Endothelial cell of hepatic sinusoid (primary cell): ENCODE results near the gene PRKN.
"Not testable (repeated sequence)": the region's sequence is repeated elsewhere in the genome, so short reads cannot be mapped to it uniquely, and the experiment has no call there.

Experiments used
- in situ Hi-C: cut with HindIII; loops from 2 replicates; pipeline ENCODE4 v1.10.0; 2017; ENCODE audit warnings: low sequenced_read_pairs

Gene PRKN

DNA sequence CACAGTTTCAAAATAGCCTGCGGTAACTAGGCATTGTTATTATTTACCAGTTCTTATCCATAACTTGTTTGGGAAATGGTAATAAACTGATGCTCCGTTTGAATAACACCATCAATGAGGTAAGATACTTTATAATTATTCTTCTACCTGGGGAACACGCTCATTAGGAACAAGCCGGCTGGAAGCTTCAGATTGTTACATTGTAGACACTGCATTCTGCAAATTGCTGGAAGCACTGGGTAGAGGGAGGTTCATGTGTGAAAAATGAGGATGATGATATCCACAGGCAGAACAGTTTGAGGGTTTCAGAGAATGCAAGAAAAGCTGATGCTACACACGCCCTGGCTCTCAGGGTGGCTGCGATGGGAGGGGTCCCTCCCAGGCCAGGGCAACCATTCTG, 893.1 kb downstream of the PRKN start:
- in situ Hi-C loops, result no loop called here

DNA sequence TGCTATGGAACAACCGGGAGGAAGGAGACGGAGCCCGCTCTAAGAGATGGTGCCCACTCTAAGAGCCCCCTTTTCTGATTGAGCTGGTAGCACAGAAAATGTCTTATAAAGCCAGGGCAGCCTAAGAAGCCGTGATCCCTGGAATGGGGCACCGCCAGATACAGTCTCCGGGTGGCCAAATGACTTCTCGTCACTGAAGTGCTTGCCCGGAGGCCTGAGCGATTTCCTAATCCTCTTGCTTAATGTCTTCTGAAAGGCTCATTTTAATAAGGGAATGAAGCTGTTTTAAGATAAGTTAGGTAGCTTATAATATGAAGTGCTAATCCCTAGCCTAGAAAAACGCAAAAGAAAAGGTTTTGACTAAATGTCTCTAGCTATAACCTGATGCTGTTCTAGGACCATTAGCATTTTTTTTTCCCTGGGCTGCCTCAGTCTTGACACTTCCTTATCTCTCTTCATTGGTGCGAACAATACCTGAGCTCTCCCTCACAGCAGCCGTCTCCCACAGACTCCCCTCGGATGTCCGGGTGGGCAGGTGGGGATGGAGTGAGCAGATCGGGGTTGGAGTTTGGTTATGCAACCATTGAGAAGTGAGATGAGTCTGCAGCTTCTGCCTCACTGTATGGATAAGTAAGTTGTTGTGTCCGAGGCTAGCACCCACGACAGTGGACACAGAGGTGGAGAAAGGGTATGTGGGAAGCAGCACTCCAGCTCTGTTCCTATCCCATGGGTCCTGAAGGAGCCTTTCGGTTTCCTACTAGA, 894.3 kb downstream of the PRKN start:
- in situ Hi-C loops, result no loop called here

DNA sequence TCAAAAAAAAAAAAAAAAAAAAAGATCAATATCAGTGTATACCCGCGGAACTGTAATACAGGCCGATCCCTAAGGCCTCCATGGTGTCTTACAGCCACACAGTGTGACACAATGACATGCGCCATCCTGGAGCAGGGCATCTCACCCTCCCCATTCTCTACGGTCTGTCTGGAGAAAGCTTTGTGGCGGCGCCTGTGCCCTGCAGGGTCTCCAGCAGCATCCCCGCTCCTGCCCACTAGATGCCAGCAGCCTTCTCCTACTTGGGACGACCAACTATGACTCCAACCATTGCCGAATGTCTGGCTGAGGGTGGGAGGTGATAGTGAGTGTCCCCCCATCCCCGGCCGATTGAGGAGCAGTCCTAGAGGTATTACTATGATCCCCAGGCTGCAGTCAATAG, 894.9 kb downstream of the PRKN start:
- in situ Hi-C loops, result no loop called here

DNA sequence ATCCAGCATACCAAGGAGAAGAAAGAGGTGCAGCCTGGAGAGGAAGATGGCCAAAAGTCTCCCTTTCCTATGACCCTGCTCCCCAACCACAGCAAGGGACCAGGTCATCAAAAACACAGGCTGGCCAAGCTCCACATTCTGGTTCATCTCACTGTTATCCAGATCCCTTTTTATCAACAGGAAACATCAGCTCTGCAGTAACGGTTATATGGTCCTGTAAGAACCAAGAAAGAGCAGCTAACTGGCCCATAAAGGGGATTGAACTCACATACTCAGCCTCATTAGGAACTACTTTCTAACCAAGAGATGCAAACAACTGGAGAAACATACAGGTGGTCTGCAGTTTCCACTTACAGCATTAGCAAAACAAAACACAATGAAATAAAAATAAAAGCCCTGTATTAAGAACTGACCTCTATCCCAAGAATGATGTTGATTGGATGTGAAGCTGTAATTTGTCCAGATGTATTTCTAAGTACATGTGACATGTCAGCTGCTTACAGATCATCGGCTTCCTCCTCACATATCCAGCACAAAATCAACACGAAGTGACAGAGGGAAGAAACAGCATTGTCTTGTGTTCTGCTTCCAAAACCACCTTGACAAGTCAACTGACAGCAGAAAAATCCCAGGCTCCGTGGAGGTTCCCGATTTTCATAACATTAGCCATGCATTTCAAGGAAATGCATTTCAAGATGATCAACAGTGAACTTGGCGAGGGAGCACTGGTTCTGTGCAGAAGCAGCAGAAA, 896.5 kb downstream of the PRKN start:
- in situ Hi-C loops, result no loop called here

DNA sequence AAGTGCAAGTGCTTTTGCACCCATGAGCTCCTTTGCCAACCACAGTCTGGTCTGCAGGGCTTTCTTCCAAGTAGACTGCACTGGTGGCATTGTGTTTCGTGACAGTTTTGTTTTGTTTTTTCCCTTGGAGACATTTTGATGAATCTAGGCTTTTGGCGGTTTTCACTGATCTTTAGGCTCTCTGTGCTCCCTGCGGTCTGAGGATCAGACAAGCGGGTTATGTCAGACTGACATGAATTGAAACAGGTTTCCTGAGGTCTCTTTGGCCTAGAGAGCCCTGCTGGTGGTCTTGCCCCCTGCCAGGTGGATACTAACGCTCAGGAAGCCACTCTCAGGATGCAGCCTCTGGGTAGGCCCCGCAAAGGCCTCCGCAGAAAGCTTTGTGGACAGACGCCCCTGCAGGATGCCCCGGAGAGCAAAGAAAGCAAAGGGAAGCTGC, 898.3 kb downstream of the PRKN start:
- in situ Hi-C loops, result no loop called here

DNA sequence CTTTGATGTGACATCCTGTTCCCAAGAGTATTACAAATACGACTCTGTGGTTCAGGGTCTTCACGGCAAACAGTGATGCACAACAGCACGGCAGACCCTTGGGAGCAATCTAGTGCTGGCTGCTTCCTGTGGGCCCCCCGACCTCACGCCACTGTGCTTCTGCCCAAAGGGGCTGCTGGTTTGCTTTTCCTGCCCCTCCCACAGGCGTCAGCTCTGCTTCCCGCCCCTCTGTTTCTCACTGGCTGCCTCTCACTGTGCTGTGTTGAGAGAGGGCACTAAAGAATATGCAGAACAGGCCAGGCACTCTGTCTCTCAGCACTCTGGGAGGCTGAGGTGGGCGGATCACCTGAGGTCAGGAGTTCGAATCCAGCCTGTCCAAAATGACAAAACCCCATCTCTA, 899.2 kb downstream of the PRKN start:
- in situ Hi-C loops, result no loop called here

DNA sequence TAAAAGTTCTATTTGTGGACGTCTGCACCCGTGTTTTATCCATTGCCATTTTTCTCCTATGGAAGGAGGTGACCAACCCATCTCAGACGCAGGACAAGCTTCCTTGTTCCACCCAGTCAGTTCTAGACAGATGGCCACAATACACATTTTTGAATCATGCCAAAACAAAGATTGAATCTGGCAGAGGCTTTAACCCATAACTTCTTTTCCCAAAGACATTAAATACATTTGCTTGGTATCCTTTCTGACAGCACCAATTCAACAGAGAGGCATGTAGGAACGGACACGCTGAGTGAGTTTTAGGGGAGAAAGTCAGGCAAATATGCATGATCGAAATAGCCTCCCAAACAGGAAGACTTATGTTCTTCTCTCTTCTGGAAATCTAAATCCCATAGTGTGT, 901.1 kb downstream of the PRKN start:
- in situ Hi-C loops, result no loop called here

DNA sequence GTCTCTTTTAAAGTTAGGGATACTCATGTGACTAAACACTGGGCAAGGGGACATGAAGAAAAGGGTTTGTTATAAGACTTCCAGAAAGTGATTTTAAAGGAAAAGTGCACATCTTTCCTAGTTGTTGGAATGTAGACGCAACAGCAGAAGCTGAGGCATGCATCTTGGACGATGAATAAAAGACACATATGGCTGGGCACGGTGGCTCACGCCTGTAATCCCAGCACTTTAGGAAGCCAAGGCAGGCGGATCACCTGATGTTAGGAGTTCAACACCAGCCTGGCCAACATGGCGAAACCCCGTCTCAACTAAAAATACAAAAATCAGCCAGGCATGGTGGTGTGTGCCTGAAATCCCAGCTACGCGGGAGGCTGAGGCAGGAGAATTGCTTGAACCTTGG, 905.4 kb downstream of the PRKN start:
- in situ Hi-C loops, result not testable (repeated sequence)

DNA sequence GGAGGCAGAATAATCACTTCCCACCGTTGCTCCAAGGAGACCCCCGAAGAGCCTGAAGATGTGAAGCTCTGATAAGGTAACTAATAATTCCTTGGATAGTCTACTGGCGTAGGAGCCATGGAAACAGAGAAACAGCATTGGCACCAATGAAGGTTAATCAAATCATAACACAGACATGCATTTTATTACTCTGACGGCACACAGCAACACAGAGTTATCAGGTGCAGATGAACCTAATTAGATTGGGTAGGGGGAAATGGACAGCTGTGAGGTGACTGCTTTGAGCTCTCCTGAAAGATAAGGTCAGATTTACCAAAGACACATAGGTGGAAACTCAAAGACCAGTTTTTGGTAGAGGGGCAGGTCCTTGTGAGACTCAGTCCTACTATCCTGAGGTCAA, 909.7 kb downstream of the PRKN start:
- in situ Hi-C loops, result no loop called here

DNA sequence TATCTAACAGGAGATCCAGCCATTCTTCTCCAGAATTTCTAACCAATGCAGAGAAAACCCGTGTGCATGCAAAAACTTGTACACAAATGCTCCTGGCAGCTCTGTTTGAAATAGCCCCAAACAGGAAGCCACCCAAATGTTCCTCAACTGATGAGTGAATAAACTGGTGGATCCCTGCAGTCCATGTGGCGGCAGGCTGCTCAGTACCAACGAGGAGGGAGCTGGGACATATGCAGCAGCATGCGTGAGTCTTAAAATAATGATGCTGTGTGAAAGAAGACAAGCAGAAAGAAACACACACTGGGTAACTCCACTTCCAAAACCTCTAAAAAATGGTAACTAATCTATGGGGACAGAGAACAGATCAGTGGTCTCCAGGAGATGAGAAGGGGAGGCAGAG, 911.6 kb downstream of the PRKN start:
- in situ Hi-C loops, result no loop called here

DNA sequence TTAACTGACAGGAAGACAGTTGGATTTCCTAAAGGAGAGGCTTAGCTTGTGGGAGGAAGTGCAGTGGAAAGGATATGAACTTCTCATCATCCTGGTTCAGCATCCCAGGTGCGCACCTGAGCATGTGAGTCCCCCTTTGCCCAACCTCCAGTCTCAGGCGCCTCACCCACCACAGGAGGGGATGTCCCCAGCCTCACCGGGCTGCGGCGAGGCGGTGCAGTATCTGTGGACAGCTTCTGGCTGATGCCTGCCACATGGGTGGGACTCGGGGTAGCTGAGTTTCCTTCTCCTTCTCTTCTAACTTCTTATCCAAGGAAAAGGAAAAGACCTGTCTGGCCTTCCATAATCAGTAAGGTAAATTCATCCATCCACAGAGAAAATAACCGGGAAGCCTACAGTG, 914.4 kb downstream of the PRKN start:
- in situ Hi-C loops, result no loop called here

DNA sequence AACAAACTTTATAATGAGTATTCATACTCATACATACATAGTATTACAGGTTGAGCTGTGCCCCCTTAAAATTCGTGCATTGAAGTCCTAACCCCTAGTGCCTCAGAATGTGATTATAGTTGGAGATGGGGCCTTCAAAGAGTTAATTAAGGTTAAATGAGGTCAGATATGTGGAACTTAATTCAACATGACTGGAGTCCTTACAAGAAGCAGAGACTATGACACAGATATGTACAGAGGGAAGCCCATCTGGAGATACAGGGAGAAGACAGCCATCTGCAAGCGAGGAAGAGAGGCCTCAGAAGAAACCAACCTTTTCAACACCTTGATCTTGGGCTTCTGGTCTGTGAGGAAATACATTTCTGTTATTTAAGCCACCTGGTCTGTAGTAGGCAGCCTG, 917.6 kb downstream of the PRKN start:
- in situ Hi-C loops, result no loop called here

DNA sequence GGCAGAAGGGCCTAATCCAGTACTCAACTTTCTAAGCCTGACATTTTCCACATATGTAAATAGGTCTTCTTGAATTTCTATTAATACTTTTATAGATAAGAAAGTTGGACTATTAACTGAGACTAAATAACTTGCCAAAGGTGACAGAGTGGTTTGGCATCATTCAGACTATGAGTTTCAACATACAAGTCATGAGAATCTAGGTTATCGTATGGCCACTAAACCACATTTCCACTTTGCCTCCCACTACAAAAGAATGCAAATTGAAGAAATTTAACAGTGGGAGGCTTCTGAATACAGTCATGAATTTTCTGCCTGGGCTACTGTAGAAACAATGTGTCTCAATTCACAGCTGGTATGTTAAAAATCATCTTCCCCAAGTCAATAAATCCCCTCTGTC, 922.7 kb downstream of the PRKN start:
- in situ Hi-C loops, result no loop called here

DNA sequence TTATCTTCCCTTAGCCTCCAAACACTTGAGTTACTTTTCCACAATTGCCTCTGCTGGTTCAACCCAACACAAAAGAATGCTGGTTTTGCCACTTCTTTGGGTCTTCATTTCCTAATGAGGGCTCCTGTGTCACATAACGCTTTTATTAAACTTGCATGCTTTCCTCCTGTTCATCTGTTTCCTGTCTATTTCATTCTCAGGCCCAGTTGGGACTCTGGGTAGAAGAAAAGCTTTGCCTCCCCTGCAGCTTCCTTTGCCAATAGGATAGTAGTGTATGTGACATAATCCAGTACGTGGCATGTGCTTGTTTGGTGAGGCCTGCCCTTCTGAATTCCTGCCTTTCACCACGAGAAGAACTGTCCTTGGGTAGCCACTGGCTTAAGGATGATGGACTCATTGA, 924.4 kb downstream of the PRKN start:
- in situ Hi-C loops, result no loop called here

DNA sequence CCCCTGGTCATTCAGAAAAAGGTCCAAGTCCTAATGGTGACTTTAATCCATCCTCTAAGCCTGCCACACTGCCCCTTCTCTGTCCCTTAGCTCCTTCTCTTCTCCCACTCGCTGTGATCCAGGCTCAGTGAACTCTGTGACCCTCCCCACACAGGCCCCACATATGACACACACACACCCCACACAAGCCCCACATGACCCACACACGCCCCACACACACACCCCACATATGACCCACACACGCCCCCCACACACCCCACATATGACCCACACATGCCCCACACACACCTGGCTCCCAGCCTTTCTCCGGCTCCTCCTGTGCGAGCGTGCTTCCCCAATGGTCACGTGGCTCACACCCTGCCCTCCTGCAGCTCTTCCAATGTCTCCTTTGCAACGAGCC, 925.3 kb downstream of the PRKN start:
- in situ Hi-C loops, result no loop called here

DNA sequence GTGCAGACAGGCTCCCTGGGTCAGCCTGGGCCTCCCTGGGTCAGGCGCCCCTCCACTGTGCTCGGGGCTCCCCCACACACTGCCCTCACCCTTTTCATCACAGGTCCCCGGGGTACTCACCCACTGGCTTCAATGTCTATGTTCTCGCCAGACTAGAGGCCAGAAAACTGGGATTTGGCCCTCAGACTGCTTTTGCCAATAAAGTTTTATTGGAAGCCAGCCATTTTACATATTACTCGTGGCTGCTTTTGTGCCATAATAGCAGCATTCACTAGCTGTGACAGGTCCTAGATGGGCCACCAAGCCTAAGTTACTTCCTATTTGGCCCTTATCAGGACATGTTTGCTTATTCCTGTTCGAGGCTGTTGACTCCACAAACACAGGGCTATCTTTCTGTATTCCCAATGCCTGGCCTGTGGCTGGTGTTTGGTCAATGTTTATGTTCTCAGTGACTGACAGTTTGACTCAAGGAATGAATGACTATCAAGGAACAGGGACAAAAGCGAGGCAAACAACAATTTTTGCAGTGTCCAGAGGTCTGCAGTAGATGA, 928.6 kb downstream of the PRKN start:
- in situ Hi-C loops, result no loop called here

DNA sequence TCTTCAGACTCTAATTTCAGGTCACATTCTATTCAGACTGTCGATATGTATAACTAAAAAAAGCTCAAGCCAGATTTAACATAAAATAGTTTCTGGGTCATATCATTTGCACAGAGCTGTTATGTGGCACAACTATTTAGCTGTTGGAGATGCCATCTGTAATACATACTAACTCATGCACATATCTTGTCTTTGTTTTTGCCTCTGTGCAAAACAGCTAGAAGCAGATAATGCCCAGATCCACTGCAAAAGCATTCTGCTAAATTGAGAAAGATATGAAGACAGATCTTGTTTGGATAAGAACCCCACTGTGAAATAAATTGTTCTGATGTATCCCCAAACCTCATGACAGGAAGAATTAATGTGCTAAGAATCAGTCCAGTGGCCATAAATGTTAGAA, 930.9 kb downstream of the PRKN start:
- in situ Hi-C loops, result no loop called here

DNA sequence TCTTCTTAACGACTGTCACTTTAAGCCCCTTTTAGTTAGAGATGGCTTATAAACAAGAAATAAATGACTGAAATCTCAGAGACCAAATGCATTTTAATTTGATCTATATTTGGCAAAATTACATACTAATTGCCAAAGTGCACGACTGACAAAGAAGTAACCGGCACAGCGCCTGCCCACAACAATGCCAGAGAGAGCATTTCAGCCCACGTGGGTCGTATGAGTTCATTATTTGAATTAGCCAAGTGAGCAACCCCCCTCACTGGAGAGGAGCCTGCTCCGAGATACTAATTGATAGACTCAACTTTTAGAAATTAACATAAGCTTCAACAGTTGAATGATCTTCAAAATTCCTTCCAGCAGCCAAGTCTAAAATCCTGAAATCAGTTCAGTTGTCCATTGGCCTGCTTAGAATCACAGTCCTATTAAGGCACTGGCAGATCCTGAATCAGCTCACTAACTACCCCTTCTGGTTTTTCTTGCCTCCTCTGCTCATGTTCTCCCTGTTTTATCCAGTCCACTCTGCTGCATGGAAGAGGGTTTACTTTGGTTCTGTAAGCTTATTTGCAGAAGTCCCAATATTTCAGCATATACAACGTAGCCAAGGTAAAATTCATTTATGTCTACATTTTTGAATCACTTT, 934.6 kb downstream of the PRKN start:
- in situ Hi-C loops, result no loop called here

DNA sequence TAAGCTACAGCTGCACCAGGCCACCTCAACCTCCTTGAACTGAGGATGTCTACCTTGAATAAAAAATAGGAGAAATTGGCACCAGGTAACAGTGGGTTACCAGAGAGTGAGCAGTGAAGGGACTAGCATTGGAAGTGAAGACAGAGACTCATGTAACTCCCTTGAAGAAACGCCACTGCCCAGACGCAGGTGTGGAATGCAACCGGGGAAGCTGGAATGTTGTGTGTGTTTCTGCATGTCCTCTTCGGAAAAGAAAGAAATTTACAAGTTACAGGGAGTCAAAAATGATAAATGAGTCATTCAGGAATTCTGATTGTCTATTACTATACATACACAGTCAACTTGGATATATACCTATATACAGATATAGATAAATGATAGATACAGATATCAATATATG, 939.0 kb downstream of the PRKN start:
- in situ Hi-C loops, result no loop called here

DNA sequence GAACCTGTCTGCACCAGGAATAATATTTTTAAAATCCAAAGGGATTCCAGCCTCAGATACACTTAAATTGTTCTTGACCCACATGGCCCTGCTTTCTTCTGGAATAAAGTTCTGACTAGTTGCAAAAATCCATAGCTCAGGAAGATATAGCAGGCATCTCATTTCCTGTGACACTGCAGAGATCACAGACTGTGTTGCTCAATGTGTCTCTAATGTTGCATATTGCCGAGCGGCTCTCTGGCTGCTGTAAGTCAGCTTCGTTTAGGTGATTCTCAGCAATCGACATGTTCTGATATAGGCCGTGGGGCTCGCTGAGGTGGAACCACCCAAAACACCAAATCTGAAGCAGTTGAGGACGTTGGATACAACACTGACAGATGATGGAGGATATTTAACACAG, 955.4 kb downstream of the PRKN start:
- in situ Hi-C loops, result no loop called here

DNA sequence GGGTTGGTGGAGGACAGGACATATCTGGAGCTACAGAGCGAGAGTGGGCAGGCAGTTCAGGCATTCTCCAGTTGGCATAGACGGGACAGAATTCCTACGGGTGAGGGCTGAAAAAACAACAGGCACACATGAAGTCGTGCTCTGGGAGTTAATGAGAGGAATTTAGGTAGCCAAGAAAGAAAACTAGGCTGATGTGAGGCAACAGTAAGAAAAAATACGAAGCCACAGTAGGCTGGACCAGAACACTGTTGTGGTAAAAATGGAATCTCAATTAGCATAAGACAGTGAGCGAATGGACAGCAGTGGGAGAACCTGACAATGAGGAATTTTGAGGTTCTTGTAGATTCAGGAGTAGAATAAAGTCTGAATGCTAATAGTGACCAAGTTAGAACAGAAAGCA, 965.6 kb downstream of the PRKN start:
- in situ Hi-C loops, result no loop called here

DNA sequence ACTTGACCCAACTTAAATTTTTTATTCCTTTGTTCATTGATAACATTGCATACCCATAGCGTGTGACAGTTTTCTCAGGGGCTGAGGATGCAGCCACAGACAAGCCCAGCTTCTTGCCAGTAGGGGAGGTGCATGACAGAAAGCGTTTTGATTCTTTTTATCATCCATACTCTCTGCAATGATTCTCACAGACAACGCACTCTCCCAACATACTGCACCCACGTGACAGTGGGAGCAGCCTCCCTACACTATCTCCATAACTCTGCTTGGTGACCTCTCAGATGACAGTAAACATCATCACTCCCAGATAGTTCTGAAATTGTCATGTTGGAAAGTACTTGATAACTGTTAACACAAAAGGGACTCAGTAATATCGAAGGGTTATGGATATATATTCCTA, 972.5 kb downstream of the PRKN start:
- in situ Hi-C loops, result no loop called here
